ENCODE data around the gene KDM5A. TPM values are rescaled to one million over a fixed set of nuclear protein-coding genes. Genes with fewer than 3 reads are reported as not detected.

KDM5A gene
- total RNA-seq, 1 donor from 2014 or later, result 63.1 TPM

- no peak for DNase-seq (ENCODE audit: low read depth, low spot score)
- Mint-ChIP-seq H3K36me3 (ENCODE audit: low read depth) (no peaks in the 10 kb centered on the region), H3K27ac (ENCODE audit: unreplicated experiment) (no peak overlapping the region), H3K4me1 (peaks cover 37% of the 10 kb centered on the region), H3K4me3 (no peak overlapping the region), H3K9me3 (peaks cover 11% of the 10 kb centered on the region), H3K27me3 (ENCODE audit: low read depth) (peaks cover 22% of the 10 kb centered on the region)
- TF ChIP-seq, protein P1, sequence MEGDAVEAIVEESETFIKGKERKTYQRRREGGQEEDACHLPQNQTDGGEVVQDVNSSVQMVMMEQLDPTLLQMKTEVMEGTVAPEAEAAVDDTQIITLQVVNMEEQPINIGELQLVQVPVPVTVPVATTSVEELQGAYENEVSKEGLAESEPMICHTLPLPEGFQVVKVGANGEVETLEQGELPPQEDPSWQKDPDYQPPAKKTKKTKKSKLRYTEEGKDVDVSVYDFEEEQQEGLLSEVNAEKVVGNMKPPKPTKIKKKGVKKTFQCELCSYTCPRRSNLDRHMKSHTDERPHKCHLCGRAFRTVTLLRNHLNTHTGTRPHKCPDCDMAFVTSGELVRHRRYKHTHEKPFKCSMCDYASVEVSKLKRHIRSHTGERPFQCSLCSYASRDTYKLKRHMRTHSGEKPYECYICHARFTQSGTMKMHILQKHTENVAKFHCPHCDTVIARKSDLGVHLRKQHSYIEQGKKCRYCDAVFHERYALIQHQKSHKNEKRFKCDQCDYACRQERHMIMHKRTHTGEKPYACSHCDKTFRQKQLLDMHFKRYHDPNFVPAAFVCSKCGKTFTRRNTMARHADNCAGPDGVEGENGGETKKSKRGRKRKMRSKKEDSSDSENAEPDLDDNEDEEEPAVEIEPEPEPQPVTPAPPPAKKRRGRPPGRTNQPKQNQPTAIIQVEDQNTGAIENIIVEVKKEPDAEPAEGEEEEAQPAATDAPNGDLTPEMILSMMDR (conservative IDR thresholded peaks at IDR 0.05), result no peak
Measured at GRCh38 chr12:232731-233614, 156.1 kb downstream of the KDM5A start.

- no peak for DNase-seq (ENCODE audit: low read depth, low spot score)
- Mint-ChIP-seq H3K27me3 (ENCODE audit: low read depth) (peaks cover 24% of the 10 kb centered on the region), H3K4me3 (no peak overlapping the region)
Measured at GRCh38 chr12:230925-231671, 158.0 kb downstream of the KDM5A start.

More at GRCh38 chr12:230925-231671, 158.0 kb downstream of the KDM5A start:
- no peaks in the 10 kb centered on the region for H3K36me3 Mint-ChIP-seq (ENCODE audit: low read depth)
- TF ChIP-seq, protein P1 (conservative IDR thresholded peaks at IDR 0.05), result no peak
- H3K9me3 Mint-ChIP-seq, result peaks cover 6% of the 10 kb centered on the region
- no peak overlapping the region for H3K27ac Mint-ChIP-seq (ENCODE audit: unreplicated experiment)
- H3K4me1 Mint-ChIP-seq, result peaks cover 38% of the 10 kb centered on the region

Other genes starting within 250 kb of the KDM5A start
- 0.14 and 0.47 TPM in 2 replicates for gene SLC6A12, start 175.2 kb downstream of the KDM5A start, total RNA-seq
- 0.27 and 0.30 TPM in 2 replicates for gene SLC6A13, start 126.5 kb downstream of the KDM5A start, total RNA-seq
- 28.6 and 28.7 TPM in 2 replicates for gene CCDC77, start 12.3 kb upstream of the KDM5A start, total RNA-seq
- gene B4GALNT3, start 70.6 kb upstream of the KDM5A start, total RNA-seq, result 2.6 and 3.1 TPM in 2 replicates

Measured in neural crest cell (in vitro differentiated cells).